ENCODE measurements around the gene TSPYL1.
"Not testable (repeated sequence)": the region's sequence is repeated elsewhere in the genome, so short reads cannot be mapped to it uniquely, and the experiment has no call there.

Gene TSPYL1

DNA sequence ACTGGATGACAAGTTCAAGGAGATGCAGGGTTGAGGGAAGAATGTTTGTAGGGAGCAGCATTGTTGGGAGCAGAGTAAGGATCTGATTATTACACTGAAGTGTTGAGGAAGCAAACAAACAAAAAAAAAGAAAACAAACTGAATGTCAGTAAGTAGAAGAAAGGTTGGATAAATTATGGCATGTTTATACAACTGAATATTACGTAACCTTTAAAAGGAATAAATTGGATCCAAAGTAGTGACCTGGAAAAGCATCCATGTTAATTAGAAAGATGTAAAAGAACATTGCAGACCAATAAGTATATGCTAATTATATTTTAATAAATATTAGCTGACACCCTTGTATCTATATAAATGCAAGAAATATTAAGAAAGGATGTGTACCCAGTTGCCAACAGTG, 12.8 kb upstream of the TSPYL1 start:
- DNase-seq: no peak

GRCh38 chr6:116291701-116292396, 12.1 kb upstream of the TSPYL1 start:
- no peak for DNase-seq

GRCh38 chr6:116290799-116291198, 11.1 kb upstream of the TSPYL1 start:
- no peak for DNase-seq

GRCh38 chr6:116289876-116290275, 10.1 kb upstream of the TSPYL1 start:
- DNase-seq: no peak

DNA sequence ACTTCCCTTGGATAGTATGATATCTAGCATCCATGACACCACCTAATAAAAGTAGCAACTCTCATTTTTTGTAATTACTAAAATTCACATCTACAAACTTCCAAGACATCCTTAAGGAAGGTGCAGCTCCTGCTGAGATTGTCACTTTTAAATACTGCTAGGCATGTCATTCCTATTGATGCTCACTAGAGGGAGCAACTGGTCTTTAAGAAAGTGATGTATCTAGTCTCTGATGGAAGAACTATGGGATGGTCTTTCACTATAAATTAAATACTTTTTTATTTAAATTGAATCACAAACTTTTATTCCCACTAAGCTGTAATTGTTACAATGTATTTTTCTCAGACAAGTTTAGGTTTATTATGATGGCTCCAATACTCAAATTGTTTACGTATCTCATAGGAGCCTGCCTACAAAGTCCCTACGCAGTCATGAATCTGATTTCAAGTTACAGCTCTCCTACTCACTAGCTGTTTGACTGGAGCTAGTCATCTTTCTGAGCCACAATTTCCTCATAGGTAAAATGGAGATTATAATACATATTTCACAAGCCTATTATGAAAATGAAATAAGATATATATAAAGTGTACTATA, 8.1 kb upstream of the TSPYL1 start:
- peak; percentile 13 for DNase-seq

DNA sequence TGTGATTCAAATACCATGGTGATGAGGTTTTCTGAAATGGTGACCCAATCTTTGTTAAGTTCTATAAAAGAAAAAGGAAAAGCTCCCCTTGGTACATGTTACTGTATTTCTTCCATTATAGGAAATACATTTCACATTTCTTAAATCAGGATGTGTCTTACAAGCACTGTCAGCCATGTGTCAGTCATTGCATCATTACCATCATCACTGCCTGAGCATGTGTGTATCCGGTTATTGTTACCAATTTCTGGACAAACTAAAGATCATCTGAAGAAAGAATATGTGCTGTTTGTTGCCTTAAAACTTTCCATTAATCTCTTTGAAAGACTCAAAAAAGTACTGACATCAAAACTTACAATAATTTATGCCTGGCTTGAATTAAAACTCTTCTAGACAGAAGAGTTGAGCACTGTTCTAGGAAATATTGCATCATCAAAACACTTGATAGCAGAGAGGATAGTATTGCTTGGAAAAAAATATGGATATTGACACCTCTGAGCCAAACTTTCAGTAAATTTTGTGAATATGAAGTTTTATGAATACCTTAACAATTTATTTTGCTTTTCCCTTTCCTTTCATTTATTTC, 7.1 kb upstream of the TSPYL1 start:
- no peak for DNase-seq

DNA sequence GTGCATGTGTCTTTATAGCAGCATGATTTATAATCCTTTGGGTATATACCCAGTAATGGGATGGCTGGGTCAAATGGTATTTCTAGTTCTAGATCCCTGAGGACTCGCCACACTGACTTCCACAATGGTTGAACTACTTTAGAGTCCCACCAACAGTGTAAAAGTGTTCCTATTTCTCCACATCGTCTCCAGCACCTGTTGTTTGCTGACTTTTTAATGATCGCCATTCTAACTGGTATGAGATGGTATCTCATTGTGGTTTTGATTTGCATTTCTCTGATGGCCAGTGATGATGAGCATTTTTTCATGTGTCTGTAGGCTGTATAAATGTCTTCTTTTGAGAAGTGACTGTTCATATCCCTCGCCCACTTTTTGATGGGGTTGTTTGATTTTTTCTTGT, 5.3 kb upstream of the TSPYL1 start:
- DNase-seq: not testable (repeated sequence)

DNA sequence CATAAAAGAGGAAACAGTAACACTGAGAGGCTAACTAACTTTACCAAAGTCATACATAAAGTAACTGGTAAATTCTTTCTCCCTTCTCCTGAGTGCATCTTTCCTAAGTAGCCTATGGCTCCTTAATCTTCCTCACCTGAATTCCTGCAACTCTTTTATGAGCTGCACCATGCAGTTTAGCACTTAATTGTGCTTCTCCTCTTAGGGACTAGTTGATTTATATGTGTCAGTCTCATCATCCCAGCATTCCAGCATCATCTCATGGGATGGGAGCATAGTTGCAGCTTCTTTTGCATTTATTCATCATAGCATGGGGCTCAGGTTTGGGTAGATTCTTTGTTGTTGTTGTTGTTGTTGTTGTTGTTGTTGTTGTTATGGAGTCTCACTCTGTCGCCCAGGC, 3.5 kb upstream of the TSPYL1 start:
- DNase-seq: no peak

DNA sequence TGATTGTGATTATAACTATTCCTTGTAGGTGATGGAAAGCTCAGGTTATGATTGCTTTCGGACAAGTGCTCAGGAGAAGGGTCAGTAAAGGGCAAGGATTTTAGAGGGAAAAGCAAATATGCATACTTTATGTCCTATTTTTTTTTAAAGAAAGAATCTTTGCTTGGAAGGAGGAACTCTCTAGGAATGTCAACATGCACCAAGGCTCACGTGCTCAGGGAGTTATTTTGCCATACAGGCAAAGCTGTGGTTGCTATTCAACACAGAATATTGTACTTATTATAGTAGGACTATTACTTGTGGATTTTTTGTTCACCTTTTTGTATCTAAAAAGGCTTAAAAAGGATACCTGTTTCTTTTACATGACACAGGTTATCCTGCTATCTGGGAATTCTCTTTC, 3.0 kb upstream of the TSPYL1 start:
- DNase-seq: no peak

- DNase-seq: no peak
Observed at GRCh38 chr6:116280933-116281316, 1.2 kb upstream of the TSPYL1 start.

DNA sequence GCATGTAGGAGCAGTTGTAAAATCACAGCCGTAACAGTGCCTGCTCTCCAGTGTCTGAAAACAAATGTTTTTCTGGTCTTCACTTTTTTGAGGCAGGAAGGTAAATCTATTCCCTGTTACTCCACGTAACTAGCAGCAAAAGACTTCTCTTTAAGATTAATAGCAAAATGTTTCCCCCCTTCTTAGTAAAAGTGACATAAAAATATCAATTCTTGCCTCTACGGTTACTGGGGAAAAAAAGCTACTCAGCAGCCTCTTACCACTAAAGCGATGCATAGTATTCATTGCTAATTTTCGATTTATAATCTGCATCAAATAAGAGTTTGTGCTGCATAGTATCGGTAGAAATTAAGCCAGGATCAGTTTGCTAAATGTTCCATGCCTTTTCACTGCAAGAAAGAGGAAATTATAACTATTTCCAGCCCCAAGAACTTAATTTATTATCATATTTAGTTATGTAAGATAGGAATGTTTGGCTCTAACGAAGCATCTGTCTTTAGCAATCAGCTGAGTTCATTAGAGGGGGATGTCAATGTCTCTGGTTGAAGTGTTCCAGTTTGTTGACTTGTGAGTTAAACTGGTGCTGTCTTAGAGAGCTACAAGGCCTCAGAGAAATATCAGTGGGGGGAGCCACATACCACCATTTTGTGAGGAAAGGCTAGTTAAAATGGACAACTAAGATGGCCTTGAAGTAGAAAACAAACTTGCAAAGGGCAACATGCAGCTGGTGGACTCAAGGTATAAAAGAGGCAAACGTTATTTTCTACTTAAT, 617 bp upstream of the TSPYL1 start:
- no peak for DNase-seq

- no peak for DNase-seq
Observed at GRCh38 chr6:116278854-116279231, 887 bp downstream of the TSPYL1 start.

- no peak for DNase-seq
Observed at GRCh38 chr6:116278481-116278829, 1.3 kb downstream of the TSPYL1 start.

- DNase-seq: no peak
Observed at GRCh38 chr6:116277124-116277523, 2.6 kb downstream of the TSPYL1 start.

DNA sequence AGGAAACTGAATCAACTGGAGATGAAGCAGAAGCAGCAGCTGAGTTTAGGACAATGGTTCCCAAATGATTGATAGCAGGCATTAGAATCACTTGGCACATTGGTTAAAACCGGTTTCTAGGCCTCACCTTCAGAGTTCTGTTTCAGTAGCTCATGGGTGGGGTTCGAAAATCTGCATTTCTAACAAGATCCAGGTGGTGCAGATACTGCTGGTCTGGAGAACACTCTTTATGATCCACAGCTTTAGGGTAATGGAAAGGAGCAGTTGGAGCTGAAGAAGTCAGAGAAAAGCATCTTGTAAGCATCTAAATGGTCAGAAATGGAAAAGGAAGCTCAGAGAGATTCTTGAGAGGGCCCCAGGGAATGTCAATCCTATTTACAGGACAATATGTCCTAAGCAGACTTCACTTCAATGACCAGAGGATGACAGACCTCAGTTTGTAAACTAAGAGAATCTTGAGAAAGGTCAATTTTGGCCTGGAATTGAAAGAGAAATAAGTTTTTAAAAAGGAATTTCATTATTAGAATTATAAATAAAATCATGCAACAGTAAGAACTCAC, 8.5 kb downstream of the TSPYL1 start:
- no peak for DNase-seq

DNA sequence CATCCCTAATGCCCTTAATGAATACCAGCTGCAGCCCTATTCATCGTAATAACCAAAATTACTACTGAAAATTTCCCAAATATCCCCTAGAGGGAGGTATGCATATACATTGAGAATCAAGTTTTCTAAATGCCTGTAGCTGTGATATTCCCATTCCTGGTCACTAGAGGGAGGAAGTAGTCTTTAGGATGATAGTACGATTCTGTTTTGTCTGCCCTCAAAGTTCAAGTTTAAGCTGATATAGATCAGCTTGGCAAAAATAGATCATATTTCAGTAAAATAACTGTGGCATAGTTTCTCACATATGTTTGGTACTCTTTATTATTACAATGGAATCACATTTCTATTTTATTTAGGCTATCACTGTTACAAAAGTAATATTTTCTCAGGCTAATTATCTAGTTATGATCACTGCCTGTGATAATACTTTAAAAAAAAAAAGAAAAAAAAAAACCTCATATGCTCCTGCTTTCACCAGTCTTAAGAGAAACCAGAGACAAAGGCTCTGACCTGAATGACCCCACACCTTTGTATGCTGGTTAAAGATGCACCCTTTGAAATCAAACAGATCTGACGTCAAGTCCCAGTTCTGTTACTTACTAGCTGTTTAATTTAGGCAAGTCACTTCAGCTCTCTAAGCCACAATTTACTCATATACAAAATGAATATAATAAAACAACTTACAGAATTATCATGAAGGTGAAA, 11.0 kb downstream of the TSPYL1 start:
- peak; percentile 51 for DNase-seq

- DNase-seq: no peak
Observed at GRCh38 chr6:116267836-116268588, 11.7 kb downstream of the TSPYL1 start.

- no peak for DNase-seq
Observed at GRCh38 chr6:116266803-116267202, 12.9 kb downstream of the TSPYL1 start.

- peak; percentile 17 for DNase-seq
Observed at GRCh38 chr6:116265041-116265829, 14.5 kb downstream of the TSPYL1 start.

GRCh38 chr6:116263353-116263752, 16.4 kb downstream of the TSPYL1 start:
- no peak for DNase-seq

DNA sequence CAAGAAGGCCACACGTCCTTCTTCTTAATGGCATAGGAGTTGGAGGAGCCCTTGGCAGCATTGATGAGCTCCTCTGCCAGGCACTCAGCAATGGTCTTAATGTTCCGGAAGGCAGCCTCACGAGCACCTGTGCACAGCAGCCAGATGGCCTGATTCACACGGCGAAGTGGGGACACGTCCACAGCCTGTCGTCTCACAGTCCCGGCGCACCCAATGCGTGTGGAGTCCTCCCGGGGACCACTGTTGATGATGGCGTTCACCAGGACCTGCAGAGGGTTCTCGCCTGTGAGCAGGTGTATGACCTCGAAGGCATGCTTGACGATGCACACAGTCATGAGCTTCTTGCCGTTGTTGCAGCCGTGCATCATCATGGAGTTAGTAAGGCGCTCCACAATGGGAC, 21.2 kb downstream of the TSPYL1 start:
- no peak for DNase-seq

Measured in DMS153 (cell line).